ENCODE data around the gene PRPSAP1. TPM values are rescaled to one million over a fixed set of nuclear protein-coding genes. Genes with fewer than 3 reads are reported as not detected.

PRPSAP1 gene
- total RNA-seq, 1 experiment from 2014 or later: 47.8 TPM

DNA sequence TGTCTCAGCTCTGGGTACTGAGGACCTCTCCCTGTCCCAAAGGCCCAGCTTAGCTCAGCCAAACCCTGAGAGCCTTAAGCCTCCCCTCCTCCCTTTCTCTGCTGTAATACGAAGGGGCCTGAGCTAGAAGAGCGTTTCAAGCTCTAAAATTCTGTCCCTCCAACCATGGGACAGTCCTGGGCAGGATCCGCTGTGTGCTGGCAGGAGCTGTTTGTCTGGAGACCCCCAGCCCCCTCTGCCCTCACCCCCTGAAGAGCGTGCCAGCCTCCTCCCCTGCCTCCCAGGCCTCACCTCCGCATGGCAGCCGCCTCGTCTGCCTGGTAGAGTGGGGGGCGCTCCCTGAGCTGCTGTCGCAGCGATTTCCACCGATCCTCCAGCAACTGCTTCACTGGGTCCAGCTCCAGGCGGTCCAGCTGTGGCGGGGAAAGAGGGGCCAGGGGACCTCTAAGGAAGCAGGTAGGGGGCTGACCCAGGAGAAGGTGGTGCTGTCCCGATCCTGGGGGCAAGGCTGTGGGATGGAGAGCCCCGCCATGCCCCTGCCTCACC lies 73.9 kb downstream of the PRPSAP1 start:
- H3K9me3 ChIP-seq (ENCODE audit: low read length): no peaks in the 10 kb centered on the region
- ATAC-seq (no peak; the same call in 1 of the 2 replicates), DNase-seq (no peak)
- no TSS peak for BruUV-seq (replicated peaks)
- no peaks in the 10 kb centered on the region for H4K20me1 ChIP-seq (ENCODE audit: low read length)
- no peaks in the 10 kb centered on the region for H3K36me3 ChIP-seq (ENCODE audit: low read depth, low read length)
- TF ChIP-seq EZH2 (IDR thresholded peaks at IDR 0.05; ENCODE audit: low read length, unreplicated experiment) (no peak), CTCF (conservative IDR thresholded peaks at IDR 0.05; ENCODE audit: low read depth, low read length) (no peak; the same call in 1 of the 2 replicates), EZH2phosphoT487 (IDR thresholded peaks at IDR 0.05; ENCODE audit: borderline replicate concordance, low read length) (no peak)
- H3K79me2 ChIP-seq (ENCODE audit: low read length): no peaks in the 10 kb centered on the region
- H3F3A ChIP-seq (ENCODE audit: low read length, unreplicated experiment): no peaks in the 10 kb centered on the region
- no peak overlapping the region for H3K27ac ChIP-seq (ENCODE audit: low read length)
- no peak overlapping the region for H3K9ac ChIP-seq (ENCODE audit: low read length)
- ChIA-PET CTCF (interaction anchor here (0.5 to 2.0 kb wide), 16 partner anchors 15 to 167 kb away, joined by 3 to 15 read pairs (median 4); no protein-coding TSS in a partner anchor), POLR2A (ENCODE audit: unreplicated experiment) (no interaction called here)
- no peak overlapping the region for H3K4me3 ChIP-seq (ENCODE audit: low read length)
- H3K4me1 ChIP-seq (ENCODE audit: insufficient read depth, low read length): peaks cover 13% of the 10 kb centered on the region
- no peak overlapping the region for H2AFZ ChIP-seq (ENCODE audit: low read length)
- H3K4me2 ChIP-seq (ENCODE audit: low read length): no peak overlapping the region
- no peaks in the 10 kb centered on the region for H3K27me3 ChIP-seq (ENCODE audit: low read length)
- intact Hi-C loops (cut with micrococcal nuclease): loop anchor here (1.0 to 10.0 kb wide), 3 partner anchors 32 to 375 kb away; partner anchors contain the start of gene MRPL38
- H3K9me2 ChIP-seq (replicated peaks; ENCODE audit: low read length): no peaks in the 10 kb centered on the region

GRCh38 chr17:76278952-76279741 lies 74.6 kb downstream of the PRPSAP1 start:
- H3K9me3 ChIP-seq (ENCODE audit: low read length): no peaks in the 10 kb centered on the region
- peak; percentile 99 for TF ChIP-seq CTCF (conservative IDR thresholded peaks at IDR 0.05; ENCODE audit: low read depth, low read length)
- TF ChIP-seq EZH2 (IDR thresholded peaks at IDR 0.05; ENCODE audit: low read length, unreplicated experiment): no peak
- no peak for TF ChIP-seq EZH2phosphoT487 (IDR thresholded peaks at IDR 0.05; ENCODE audit: borderline replicate concordance, low read length)
- no peaks in the 10 kb centered on the region for H3F3A ChIP-seq (ENCODE audit: low read length, unreplicated experiment)
- no peaks in the 10 kb centered on the region for H4K20me1 ChIP-seq (ENCODE audit: low read length)
- BruUV-seq (replicated peaks): no TSS peak
- no peaks in the 10 kb centered on the region for H3K36me3 ChIP-seq (ENCODE audit: low read depth, low read length)
- H3K27me3 ChIP-seq (ENCODE audit: low read length): no peaks in the 10 kb centered on the region
- H3K79me2 ChIP-seq (ENCODE audit: low read length): no peaks in the 10 kb centered on the region
- H3K9ac ChIP-seq (ENCODE audit: low read length): no peak overlapping the region
- intact Hi-C loops (cut with micrococcal nuclease): loop anchor here (1.0 to 10.0 kb wide), 3 partner anchors 31 to 374 kb away; partner anchors contain the start of gene MRPL38
- peaks cover 13% of the 10 kb centered on the region for H3K4me1 ChIP-seq (ENCODE audit: insufficient read depth, low read length)
- ChIA-PET CTCF (interaction anchor here (0.5 to 2.0 kb wide), 13 partner anchors 15 to 158 kb away, joined by 3 to 15 read pairs (median 7); no protein-coding TSS in a partner anchor), POLR2A (ENCODE audit: unreplicated experiment) (interaction anchor here (0.6 kb wide), 1 partner anchor 20 kb away, joined by 7 read pairs; no protein-coding TSS in a partner anchor)
- ATAC-seq: peak; percentile 94
- H3K9me2 ChIP-seq (replicated peaks; ENCODE audit: low read length): no peaks in the 10 kb centered on the region
- H2AFZ ChIP-seq (ENCODE audit: low read length): no peak overlapping the region
- H3K27ac ChIP-seq (ENCODE audit: low read length): no peak overlapping the region
- H3K4me3 ChIP-seq (ENCODE audit: low read length): no peak overlapping the region
- H3K4me2 ChIP-seq (ENCODE audit: low read length): no peak overlapping the region
- DNase-seq: peak; percentile 97

Data from PC-3 (cell line).